Astrocyte (in vitro differentiated cells and primary cell): ENCODE data around the gene BCAM. TPM values are rescaled to one million over a fixed set of nuclear protein-coding genes. Genes with fewer than 3 reads are reported as not detected.
A peak's percentile ranks its signal among the peaks of the same experiment; 100 is the strongest.
"Not testable (repeated sequence)": the region's sequence is repeated elsewhere in the genome, so short reads cannot be mapped to it uniquely, and the experiment has no call there.

ENCODE experiments used
- DNase-seq: peaks from one replicate; pipeline ENCODE4 v3.0.0-alpha.2; 2010; ENCODE audit warnings: low read depth
- FAIRE-seq: peaks from 2 replicates; lab custom pipeline; 2011; peaks lifted over from hg19 to GRCh38; lab: Jason Lieb, UNC
- H2AFZ ChIP-seq: 2 replicates; pipeline ENCODE4 v1.6.0; 2012; ENCODE audit warnings: low read depth, low read length, inconsistent platforms
- H3K27ac ChIP-seq: 2 replicates; pipeline ENCODE4 v1.5.1; 2011; ENCODE audit warnings: low read depth, low read length, inconsistent platforms
- H3K27me3 ChIP-seq: 2 replicates; pipeline ENCODE4 v1.6.0; 2011; ENCODE audit warnings: low read length, inconsistent platforms; ENCODE audit not compliant: insufficient read depth
- H3K36me3 ChIP-seq: 2 replicates; pipeline ENCODE4 v1.5.1; 2011; ENCODE audit warnings: low read length, inconsistent platforms; ENCODE audit not compliant: insufficient read depth
- H3K4me1 ChIP-seq: 2 replicates; pipeline ENCODE4 v1.5.1; 2011; ENCODE audit warnings: low read length, inconsistent platforms; ENCODE audit not compliant: insufficient read depth
- H3K4me2 ChIP-seq: 2 replicates; pipeline ENCODE4 v1.6.0; 2012; ENCODE audit warnings: low read length, inconsistent platforms
- H3K4me3 ChIP-seq: 2 replicates; pipeline ENCODE4 v1.5.1; 2011; ENCODE audit warnings: low read depth, mild to moderate bottlenecking, low read length, inconsistent platforms; ENCODE audit not compliant: insufficient read depth
- H3K79me2 ChIP-seq: 2 replicates; pipeline ENCODE4 v1.6.0; 2012; ENCODE audit warnings: mild to moderate bottlenecking, low read length, inconsistent platforms; ENCODE audit not compliant: insufficient read depth
- H3K9ac ChIP-seq: 2 replicates; pipeline ENCODE4 v1.6.0; 2012; ENCODE audit warnings: mild to moderate bottlenecking, low read length, inconsistent platforms
- H3K9me3 ChIP-seq: 2 replicates; pipeline ENCODE4 v1.5.1; 2012; ENCODE audit warnings: low read depth, mild to moderate bottlenecking, low read length, inconsistent platforms; ENCODE audit not compliant: insufficient read depth
- H4K20me1 ChIP-seq: 2 replicates; pipeline ENCODE4 v1.6.0; 2012; ENCODE audit warnings: low read length, inconsistent platforms; ENCODE audit not compliant: insufficient read depth
- H3K27ac Mint-ChIP-seq: one replicate; pipeline ENCODE4 v1.8.0; 2021; ENCODE audit warnings: mild to moderate bottlenecking, mixed read lengths; ENCODE audit not compliant: unreplicated experiment
- H3K27me3 Mint-ChIP-seq: one replicate; pipeline ENCODE4 v1.8.0; 2021; ENCODE audit warnings: low read depth, mixed read lengths; ENCODE audit not compliant: unreplicated experiment
- H3K36me3 Mint-ChIP-seq: one replicate; pipeline ENCODE4 v1.8.0; 2021; ENCODE audit warnings: low read depth, mixed read lengths; ENCODE audit not compliant: unreplicated experiment
- H3K4me1 Mint-ChIP-seq: one replicate; pipeline ENCODE4 v1.8.0; 2021; ENCODE audit warnings: low read depth, mixed read lengths; ENCODE audit not compliant: unreplicated experiment
- H3K4me3 Mint-ChIP-seq: one replicate; pipeline ENCODE4 v1.8.0; 2021; ENCODE audit warnings: mild to moderate bottlenecking, moderate library complexity, mixed read lengths; ENCODE audit not compliant: unreplicated experiment
- H3K9me3 Mint-ChIP-seq: one replicate; pipeline ENCODE4 v1.8.0; 2021; ENCODE audit warnings: mild to moderate bottlenecking, mixed read lengths; ENCODE audit not compliant: unreplicated experiment
- CTCF ChIP-seq: IDR thresholded peaks from 2 replicates; pipeline ENCODE4 v1.5.1; 2011; ENCODE audit warnings: low read depth, mild to moderate bottlenecking, inconsistent platforms, low read length, moderate library complexity; ENCODE audit not compliant: insufficient read depth
- EZH2 ChIP-seq: IDR thresholded peaks from 2 replicates; pipeline ENCODE4 v1.6.1; 2012; ENCODE audit warnings: mild to moderate bottlenecking, low read length, inconsistent platforms; ENCODE audit not compliant: insufficient read depth
- total RNA-seq: library from RNA; stranded (reverse); gene quantifications from 2 replicates; pipeline ENCODE4 v1.2.1, GENCODE V29; 2021

Gene BCAM
- total RNA-seq, 1 donor from 2014 or later = 14.0 TPM

- H3K4me3 Mint-ChIP-seq = no peak overlapping the region
These were observed 47.6 kb downstream of the BCAM start for GRCh38 chr19:44856421-44857083.

GRCh38 chr19:44857837-44858236, 48.9 kb downstream of the BCAM start:
- H3K9me3 Mint-ChIP-seq = no peaks in the 10 kb centered on the region
- Histone ChIP-seq H3K4me2 (no peak overlapping the region), H2AFZ (no peak overlapping the region), H3K9ac (no peak overlapping the region), H3K79me2 (peaks cover 91% of the 10 kb centered on the region), H3K4me1 (peaks cover 11% of the 10 kb centered on the region), H3K4me3 (no peak overlapping the region), H3K27me3 (no peaks in the 10 kb centered on the region), H3K36me3 (peaks cover 11% of the 10 kb centered on the region), H4K20me1 (peaks cover 82% of the 10 kb centered on the region), H3K9me3 (no peaks in the 10 kb centered on the region), H3K27ac (no peak overlapping the region)
- FAIRE-seq = no peak
- no peak overlapping the region for H3K27ac Mint-ChIP-seq
- H3K4me3 Mint-ChIP-seq = no peak overlapping the region
- H3K4me1 Mint-ChIP-seq = peaks cover 3% of the 10 kb centered on the region
- TF ChIP-seq EZH2 (no peak), CTCF (no peak)
- no peaks in the 10 kb centered on the region for H3K27me3 Mint-ChIP-seq
- DNase-seq = no peak
- peaks cover 18% of the 10 kb centered on the region for H3K36me3 Mint-ChIP-seq

More at GRCh38 chr19:44856421-44857083, 47.6 kb downstream of the BCAM start:
- Mint-ChIP-seq H3K27me3 (no peaks in the 10 kb centered on the region), H3K9me3 (no peaks in the 10 kb centered on the region), H3K27ac (no peak overlapping the region), H3K36me3 (peaks cover 16% of the 10 kb centered on the region), H3K4me1 (peaks cover 8% of the 10 kb centered on the region)
- Histone ChIP-seq H2AFZ (no peak overlapping the region), H3K9ac (no peak overlapping the region), H3K9me3 (no peaks in the 10 kb centered on the region), H3K36me3 (peaks cover 11% of the 10 kb centered on the region), H3K4me1 (peaks cover 11% of the 10 kb centered on the region), H3K4me2 (peak overlapping the region; percentile 45), H3K27ac (peak overlapping the region; percentile 13), H3K79me2 (peaks cover 93% of the 10 kb centered on the region), H4K20me1 (peaks cover 85% of the 10 kb centered on the region), H3K4me3 (no peak overlapping the region), H3K27me3 (no peaks in the 10 kb centered on the region)
- FAIRE-seq (no peak), DNase-seq (peak; percentile 54)
- TF ChIP-seq CTCF (no peak), EZH2 (no peak)

- Histone ChIP-seq H3K79me2 (peaks cover 89% of the 10 kb centered on the region), H4K20me1 (peaks cover 83% of the 10 kb centered on the region), H3K36me3 (peaks cover 11% of the 10 kb centered on the region)
- H3K9me3 ChIP-seq, H3K27me3 ChIP-seq, H3K9me3 Mint-ChIP-seq, H3K27me3 Mint-ChIP-seq, H3K9ac ChIP-seq, H2AFZ ChIP-seq, H3K4me1 Mint-ChIP-seq, H3K4me2 ChIP-seq, H3K4me3 ChIP-seq, FAIRE-seq, DNase-seq, H3K4me1 ChIP-seq, H3K27ac Mint-ChIP-seq, H3K27ac ChIP-seq, H3K4me3 Mint-ChIP-seq: not testable (repeated sequence)
- H3K36me3 Mint-ChIP-seq = peaks cover 28% of the 10 kb centered on the region
These were observed 52.7 kb downstream of the BCAM start for GRCh38 chr19:44861576-44861975.
